NB4 (cell line): ENCODE data around the gene TGFB1.

ENCODE experiments used
- DNase-seq: peaks from one replicate; pipeline ENCODE4 v3.0.0; 2010; ENCODE audit warnings: low read depth
- H3K4me3 ChIP-seq: one replicate; pipeline ENCODE4 v1.5.1; 2011; ENCODE audit warnings: mild to moderate bottlenecking, low read depth, low read length, moderate library complexity
- CTCF ChIP-seq: IDR thresholded peaks from one replicate; pipeline ENCODE4 v1.5.1; 2012; ENCODE audit warnings: low read depth, low read length
- MAX ChIP-seq: IDR thresholded peaks from 2 replicates; pipeline ENCODE4 v1.6.1; 2011; ENCODE audit warnings: low read depth, low read length
- MYC ChIP-seq: IDR thresholded peaks from 2 replicates; pipeline ENCODE4 v1.6.1; 2011; ENCODE audit warnings: low read depth, low read length
- POLR2A ChIP-seq: IDR thresholded peaks from 2 replicates; pipeline ENCODE4 v1.6.1; 2011; ENCODE audit warnings: mild to moderate bottlenecking; ENCODE audit not compliant: insufficient read length; ENCODE audit errors: extremely low read depth

The TGFB1 gene

GRCh38 chr19:41321600-41322270 lies 32.0 kb downstream of the TGFB1 start:
- no peak overlapping the region for H3K4me3 ChIP-seq
- peak; percentile 53 for DNase-seq
- TF ChIP-seq POLR2A (no peak), CTCF (peak; percentile 45)

- DNase-seq, result no peak
- no peak overlapping the region for H3K4me3 ChIP-seq
- TF ChIP-seq MYC (no peak), MAX (no peak), POLR2A (no peak), CTCF (no peak)
These were observed 32.5 kb downstream of the TGFB1 start for GRCh38 chr19:41321204-41321599.

GRCh38 chr19:41320568-41320967 lies 33.2 kb downstream of the TGFB1 start:
- no peak for DNase-seq
- no peak for TF ChIP-seq MYC
- no peak for TF ChIP-seq POLR2A
- no peak for TF ChIP-seq CTCF
- TF ChIP-seq MAX, result no peak
- no peak overlapping the region for H3K4me3 ChIP-seq

- no peak for TF ChIP-seq MAX
- TF ChIP-seq MYC, result no peak
- no peak for TF ChIP-seq CTCF
- TF ChIP-seq POLR2A, result no peak
- H3K4me3 ChIP-seq, result no peak overlapping the region
- no peak for DNase-seq
These were observed 33.6 kb downstream of the TGFB1 start for GRCh38 chr19:41320185-41320518.

GRCh38 chr19:41319500-41320184 lies 34.1 kb downstream of the TGFB1 start:
- DNase-seq, result no peak
- H3K4me3 ChIP-seq, result no peak overlapping the region
- TF ChIP-seq MYC (no peak), MAX (no peak), POLR2A (no peak), CTCF (no peak)
